Vagina (tissue), 2 donors: Measurements from ENCODE around the gene ARHGAP31.

Experiments used
- CTCF ChIP-seq, 3 experiments: fragments of 450-650 bp in 2 of 3; fragments of 200-600 bp in 1 of 3; sonication (generic) in 1 of 3; IDR thresholded peaks; one replicate each; pipeline ENCODE4 v1.5.1; 2017 to 2019; ENCODE audit warnings: antibody characterized with exemption in 3 of 3, mild to moderate bottlenecking in 2 of 3, moderate library complexity in 2 of 3
- POLR2AphosphoS5 ChIP-seq, 2 donors: sonication (generic); formaldehyde crosslinking; IDR thresholded peaks; one replicate each; pipeline ENCODE4 v1.9.0; 2017; ENCODE audit warnings: antibody characterized with exemption in 2 of 2, mild to moderate bottlenecking in 2 of 2, low read depth in 1 of 2; ENCODE audit not compliant: insufficient read depth in 1 of 2

GRCh38 chr3:119245778-119246177 lies 48.4 kb upstream of the ARHGAP31 start:
- no peak for TF ChIP-seq CTCF (IDR thresholded peaks at IDR 0.05)
- no peak for TF ChIP-seq POLR2AphosphoS5 (IDR thresholded peaks at IDR 0.05; ENCODE audit: insufficient read depth in 1 of 2, low read depth in 1 of 2)
